CD14-positive monocyte (primary cell): ENCODE data around the gene TGM2. TPM values are rescaled to one million over a fixed set of nuclear protein-coding genes. Genes with fewer than 3 reads are reported as not detected.

Experiments
- DNase-seq, 3 donors: peaks; one replicate each; pipeline ENCODE4 v3.0.0-alpha.2; 2011 to 2022
- H2AFZ ChIP-seq: 2 replicates; pipeline ENCODE4 v1.6.0; 2012; ENCODE audit warnings: mild to moderate bottlenecking, low read depth, low read length, inconsistent platforms; ENCODE audit not compliant: insufficient read depth, poor library complexity, severe bottlenecking
- H3K27ac ChIP-seq, 2 donors: 1 replicate in 1 of 2; 2 replicates in 1 of 2; pipeline ENCODE4 v1.5.1; 2012 to 2013; ENCODE audit warnings: low read length in 2 of 2, control low read depth in 1 of 2, inconsistent platforms in 1 of 2, low read depth in 1 of 2, mild to moderate bottlenecking in 1 of 2
- H3K27me3 ChIP-seq, 2 donors: one replicate each; pipeline versions ENCODE4 v1.6.0 to v1.6.1; 2011 to 2013; ENCODE audit warnings: low read length in 2 of 2; ENCODE audit not compliant: control insufficient read depth in 2 of 2, insufficient read depth in 2 of 2
- H3K36me3 ChIP-seq, 2 donors: replicated peaks in 1 of 2; 1 replicate in 1 of 2; 2 replicates in 1 of 2; pipeline versions ENCODE4 v1.5.1 to v1.6.1; 2012 to 2013; ENCODE audit warnings: low read length in 2 of 2, control low read depth in 1 of 2, inconsistent platforms in 1 of 2, mild to moderate bottlenecking in 1 of 2; ENCODE audit not compliant: insufficient read depth in 2 of 2, control insufficient read depth in 1 of 2
- H3K4me1 ChIP-seq, 2 donors: 1 replicate in 1 of 2; 2 replicates in 1 of 2; pipeline versions ENCODE4 v1.5.1 to v1.6.1; 2012 to 2013; ENCODE audit warnings: low read length in 2 of 2, control low read depth in 1 of 2, inconsistent platforms in 1 of 2, mild to moderate bottlenecking in 1 of 2, moderate library complexity in 1 of 2; ENCODE audit not compliant: insufficient read depth in 2 of 2, control insufficient read depth in 1 of 2
- H3K4me2 ChIP-seq: replicated peaks from 2 replicates; pipeline ENCODE3; 2012; ENCODE audit warnings: low read length, moderate library complexity, mild to moderate bottlenecking; ENCODE audit not compliant: poor library complexity, severe bottlenecking; ENCODE audit errors: extremely low read depth
- H3K4me3 ChIP-seq, 3 experiments: fragments of 200-600 bp in 1 of 3; sonication (generic) in 1 of 3; replicated peaks in 1 of 3; 1 replicate in 2 of 3; 2 replicates in 1 of 3; pipeline ENCODE4 v1.5.1; 2011 to 2013; ENCODE audit warnings: low read length in 3 of 3, mild to moderate bottlenecking in 3 of 3, control low read depth in 2 of 3, low read depth in 2 of 3, inconsistent platforms in 1 of 3, moderate library complexity in 1 of 3
- H3K79me2 ChIP-seq: 2 replicates; pipeline ENCODE4 v1.6.0; 2012; ENCODE audit warnings: mild to moderate bottlenecking, control low read depth, inconsistent platforms, low read length, moderate library complexity; ENCODE audit not compliant: insufficient read depth
- H3K9ac ChIP-seq: 2 replicates; pipeline ENCODE4 v1.6.0; 2017; ENCODE audit warnings: low read length, mild to moderate bottlenecking; ENCODE audit not compliant: insufficient read depth, poor library complexity, severe bottlenecking
- H3K9me3 ChIP-seq, 2 donors: replicated peaks in 1 of 2; 1 replicate in 1 of 2; 2 replicates in 1 of 2; pipeline versions ENCODE4 v1.5.1 to v1.6.1; 2012 to 2013; ENCODE audit warnings: low read length in 2 of 2, control low read depth in 1 of 2; ENCODE audit not compliant: control insufficient read depth in 1 of 2, insufficient read depth in 1 of 2
- H4K20me1 ChIP-seq: 2 replicates; pipeline ENCODE4 v1.6.0; 2012; ENCODE audit warnings: mild to moderate bottlenecking, low read length, control low read depth, moderate library complexity; ENCODE audit not compliant: insufficient read depth
- H3K27ac Mint-ChIP-seq, 7 donors: one replicate each; pipeline ENCODE4 v1.8.0; 2020; ENCODE audit warnings: mild to moderate bottlenecking in 7 of 7, mixed read lengths in 7 of 7, moderate library complexity in 6 of 7, inconsistent platforms in 2 of 7
- H3K27me3 Mint-ChIP-seq, 3 donors: one replicate each; pipeline ENCODE4 v1.8.0; 2021 to 2022; ENCODE audit warnings: low read depth in 3 of 3, mild to moderate bottlenecking in 3 of 3, mixed read lengths in 3 of 3, moderate library complexity in 3 of 3, inconsistent platforms in 1 of 3
- H3K36me3 Mint-ChIP-seq, 2 donors: one replicate each; pipeline ENCODE4 v1.8.0; 2020; ENCODE audit warnings: mixed read lengths in 2 of 2, inconsistent platforms in 1 of 2, mild to moderate bottlenecking in 1 of 2
- H3K4me1 Mint-ChIP-seq: one replicate; pipeline ENCODE4 v1.8.0; 2020; ENCODE audit warnings: mild to moderate bottlenecking, mixed read lengths
- H3K4me3 Mint-ChIP-seq, 2 donors: one replicate each; pipeline ENCODE4 v1.8.0; 2020; ENCODE audit warnings: mild to moderate bottlenecking in 2 of 2, mixed read lengths in 2 of 2, moderate library complexity in 1 of 2
- H3K9me3 Mint-ChIP-seq, 7 donors: one replicate each; pipeline ENCODE4 v1.8.0; 2020 to 2022; ENCODE audit warnings: mixed read lengths in 7 of 7, mild to moderate bottlenecking in 6 of 7, moderate library complexity in 6 of 7, inconsistent platforms in 2 of 7
- CTCF ChIP-seq: fragments of 200-600 bp; IDR thresholded peaks from one replicate; pipeline ENCODE4 v1.8.0; 2022; ENCODE audit warnings: antibody characterized with exemption, mild to moderate bottlenecking
- WGBS: methylation state at CpG from one replicate; pipeline ENCODE4 v1.1.5; 2013; ENCODE audit warnings: missing lambda C conversion rate; ENCODE audit not compliant: insufficient coverage; 5-methylcytosine and 5-hydroxymethylcytosine counted together
- intact Hi-C, 2 donors: fragments of 100-400 bp; cut with micrococcal nuclease; formaldehyde crosslinking; loops; one replicate each; pipeline versions ENCODE4 v1.15.0 to v1.15.1; 2023
- polyA plus RNA-seq, 3 donors: library from polyadenylated mRNA; depleted of rRNA in 1 of 3; unstranded in 2 of 3; stranded (reverse) in 1 of 3; fragments of 300-500 nt in 2 of 3; fragments of >200 nt in 1 of 3; fragmentation: Illumina TruSeq in 2 of 3; gene quantifications; 1 replicate in 2 of 3; 2 replicates in 1 of 3; pipeline ENCODE4 v1.2.3, GENCODE V29; 2012 to 2021

Gene TGM2
- polyA plus RNA-seq, 3 donors: 0.47 to 1.7 (median 1.6) TPM

DNA sequence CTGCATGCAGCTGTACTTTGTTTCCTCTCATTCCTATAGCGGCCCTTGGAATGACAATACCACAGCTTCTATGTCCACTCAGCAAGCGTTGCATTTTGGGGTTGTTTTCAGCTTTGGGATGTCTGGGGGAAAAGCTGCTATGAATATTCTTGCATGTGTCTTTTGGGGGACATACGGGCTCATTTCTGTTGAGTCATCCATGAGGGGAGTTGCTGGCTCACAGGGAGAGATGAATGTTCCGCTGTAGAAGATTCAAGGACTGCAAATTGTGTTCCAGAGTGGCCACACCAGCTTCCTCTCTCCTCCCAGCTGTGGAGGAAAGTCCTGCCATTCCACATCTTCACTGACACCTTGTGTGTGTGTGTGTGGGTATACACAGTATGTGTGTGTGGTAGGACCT, 43.3 kb downstream of the TGM2 start:
- Mint-ChIP-seq H3K9me3 (no peaks in the 10 kb centered on the region), H3K36me3 (no peaks in the 10 kb centered on the region), H3K27me3 (no peaks in the 10 kb centered on the region), H3K27ac (no peak overlapping the region), H3K4me1 (peaks cover 12% of the 10 kb centered on the region), H3K4me3 (no peak overlapping the region)
- Histone ChIP-seq H3K4me1 (peaks cover 5 to 6% of the 10 kb centered on the region in 2 donors), H3K4me2 (no peak overlapping the region), H3K27ac (no peak overlapping the region), H3K27me3 (no peaks in the 10 kb centered on the region), H4K20me1 (no peaks in the 10 kb centered on the region), H3K9me3 (no peaks in the 10 kb centered on the region), H3K9ac (no peak overlapping the region), H2AFZ (no peak overlapping the region), H3K4me3 (no peak overlapping the region), H3K79me2 (no peaks in the 10 kb centered on the region), H3K36me3 (no peaks in the 10 kb centered on the region)
- no CpG with 5 or more reads among the region's 4 CpGs for WGBS
- intact Hi-C loops: no loop called here
- no peak for TF ChIP-seq CTCF
- DNase-seq: no peak

DNA sequence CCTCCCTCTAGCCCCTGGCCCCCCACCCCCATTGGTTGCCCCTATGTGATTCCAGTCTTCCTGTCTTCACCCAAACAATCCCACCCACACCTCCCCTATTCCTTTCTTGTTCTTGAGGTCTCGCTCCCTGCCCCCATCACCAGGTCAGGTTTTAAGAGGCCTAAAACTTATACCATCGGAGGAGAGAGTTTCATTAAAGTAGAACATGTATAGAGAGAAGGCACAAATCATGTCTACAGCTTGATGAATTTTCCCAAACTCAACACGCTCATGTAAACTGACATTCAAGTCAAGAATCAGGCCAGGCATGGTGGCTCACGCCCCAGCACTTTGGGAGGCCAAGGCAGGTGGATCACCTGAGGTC, 44.5 kb downstream of the TGM2 start:
- no peak overlapping the region for H3K27ac Mint-ChIP-seq
- intact Hi-C loops: no loop called here
- no peaks in the 10 kb centered on the region for H3K9me3 ChIP-seq
- no peaks in the 10 kb centered on the region for H4K20me1 ChIP-seq
- peaks cover 13% of the 10 kb centered on the region for H3K4me1 Mint-ChIP-seq
- no peak for DNase-seq
- no peak overlapping the region for H3K9ac ChIP-seq
- H3K4me3 ChIP-seq: no peak overlapping the region
- no peaks in the 10 kb centered on the region for H3K27me3 ChIP-seq
- no peaks in the 10 kb centered on the region for H3K9me3 Mint-ChIP-seq
- 93% methylated on average over 3 of the region's 4 CpGs for WGBS
- H3K4me2 ChIP-seq: no peak overlapping the region
- H3K36me3 ChIP-seq: no peaks in the 10 kb centered on the region
- no peaks in the 10 kb centered on the region for H3K79me2 ChIP-seq
- no peak overlapping the region for H3K27ac ChIP-seq
- no peak for TF ChIP-seq CTCF
- H3K4me3 Mint-ChIP-seq: no peak overlapping the region
- no peak overlapping the region for H2AFZ ChIP-seq
- H3K36me3 Mint-ChIP-seq: no peaks in the 10 kb centered on the region
- H3K27me3 Mint-ChIP-seq: no peaks in the 10 kb centered on the region
- peaks cover 5 to 6% of the 10 kb centered on the region in 2 donors for H3K4me1 ChIP-seq
